ENCODE measurements around the gene CIB4. TPM values are rescaled to one million over a fixed set of nuclear protein-coding genes. Genes with fewer than 3 reads are reported as not detected.

CIB4 gene
- total RNA-seq, 2 donors from 2014 or later = 0.46 TPM; not detected in 1

DNA sequence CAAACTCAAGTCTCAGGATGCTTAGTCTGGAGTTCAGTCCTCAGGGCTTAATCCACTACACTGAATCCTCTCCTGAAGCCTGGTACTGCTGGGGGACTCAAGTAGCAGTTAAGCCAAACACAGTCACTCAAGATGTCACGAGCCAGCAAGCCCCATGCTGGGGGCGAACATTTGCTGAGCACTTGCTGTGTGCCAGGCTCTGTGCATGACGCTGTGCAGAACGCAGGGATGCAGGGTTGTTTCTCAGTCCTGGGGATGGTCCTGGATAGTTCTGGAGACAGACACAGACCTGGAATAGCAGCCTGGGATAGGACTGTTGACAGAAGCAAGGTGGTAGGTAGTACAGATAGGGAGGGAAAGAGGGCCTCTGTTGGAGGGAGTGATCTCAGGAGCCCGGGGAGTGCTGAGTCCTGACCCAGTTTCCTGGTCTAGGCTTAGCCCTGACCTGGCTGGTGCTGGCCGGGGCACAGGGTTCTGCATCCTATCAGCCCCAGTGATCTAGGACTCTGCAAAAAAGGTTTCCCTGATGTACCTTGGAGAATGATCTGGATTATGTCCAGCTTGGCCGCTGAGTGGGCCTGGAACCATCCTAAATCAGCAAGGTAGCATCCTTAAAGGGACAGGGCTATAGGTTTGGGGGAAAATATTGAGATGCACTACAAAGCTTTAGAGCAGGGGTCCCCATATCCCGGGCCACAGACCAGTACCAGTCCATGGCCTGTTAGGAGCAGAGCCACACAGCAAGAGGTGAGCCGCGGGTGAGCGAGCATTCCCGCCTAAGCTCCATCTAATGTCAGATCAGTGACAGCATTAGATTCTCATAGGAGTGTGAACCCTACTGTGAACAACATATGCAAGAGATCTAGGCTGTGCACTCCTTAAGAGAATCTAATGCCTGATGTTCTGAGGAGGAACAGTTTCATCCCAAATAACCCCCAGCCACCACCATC, 108.6 kb downstream of the CIB4 start:
- TF ChIP-seq POLR2A (IDR thresholded peaks at IDR 0.05) (no peak), POLR2AphosphoS5 (IDR thresholded peaks at IDR 0.05) (no peak)
- TF ChIP-seq, protein P1, sequence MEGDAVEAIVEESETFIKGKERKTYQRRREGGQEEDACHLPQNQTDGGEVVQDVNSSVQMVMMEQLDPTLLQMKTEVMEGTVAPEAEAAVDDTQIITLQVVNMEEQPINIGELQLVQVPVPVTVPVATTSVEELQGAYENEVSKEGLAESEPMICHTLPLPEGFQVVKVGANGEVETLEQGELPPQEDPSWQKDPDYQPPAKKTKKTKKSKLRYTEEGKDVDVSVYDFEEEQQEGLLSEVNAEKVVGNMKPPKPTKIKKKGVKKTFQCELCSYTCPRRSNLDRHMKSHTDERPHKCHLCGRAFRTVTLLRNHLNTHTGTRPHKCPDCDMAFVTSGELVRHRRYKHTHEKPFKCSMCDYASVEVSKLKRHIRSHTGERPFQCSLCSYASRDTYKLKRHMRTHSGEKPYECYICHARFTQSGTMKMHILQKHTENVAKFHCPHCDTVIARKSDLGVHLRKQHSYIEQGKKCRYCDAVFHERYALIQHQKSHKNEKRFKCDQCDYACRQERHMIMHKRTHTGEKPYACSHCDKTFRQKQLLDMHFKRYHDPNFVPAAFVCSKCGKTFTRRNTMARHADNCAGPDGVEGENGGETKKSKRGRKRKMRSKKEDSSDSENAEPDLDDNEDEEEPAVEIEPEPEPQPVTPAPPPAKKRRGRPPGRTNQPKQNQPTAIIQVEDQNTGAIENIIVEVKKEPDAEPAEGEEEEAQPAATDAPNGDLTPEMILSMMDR (IDR thresholded peaks at IDR 0.05) = no peak
- Histone ChIP-seq H3K9me3 (no peaks in the 10 kb centered on the region), H3K4me3 (no peak overlapping the region), H3K27ac (no peak overlapping the region), H3K36me3 (no peaks in the 10 kb centered on the region), H3K4me1 (replicated peaks) (no peaks in the 10 kb centered on the region), H3K27me3 (replicated peaks; ENCODE audit: insufficient read depth) (no peaks in the 10 kb centered on the region)
- no peak for DNase-seq (ENCODE audit: low spot score)
- WGBS = 89% methylated on average over 12 of the region's 12 CpGs
- intact Hi-C loops (cut with DNase I) = no loop called here

Small RNA genes lying within 50 kb of the gene (small RNA-seq; reads per million reads assigned to genes)
- 0 reads per million in 2 donors for gene AC015977.1

Other genes starting within 250 kb of the CIB4 start
- 1 to 10 TPM in 1 of 2 donors, not detected in 1; 3.8 TPM for gene DRC1, start 239.4 kb downstream of the CIB4 start, total RNA-seq
- gene OTOF, start 163.2 kb downstream of the CIB4 start, total RNA-seq = under 1 TPM in 1 of 2 donors, not detected in 1; 0.68 TPM
- 10 to 100 TPM; 11.1 to 14.5 TPM for gene KCNK3, start 51.4 kb upstream of the CIB4 start, total RNA-seq
- gene SLC35F6, start 122.9 kb upstream of the CIB4 start, total RNA-seq = 10 to 100 TPM; 56.6 to 58.6 TPM
- under 1 TPM; 0.23 to 0.68 TPM for gene CENPA, start 144.7 kb upstream of the CIB4 start, total RNA-seq
- 1 to 10 TPM in 1 of 2 donors, not detected in 1; 1.2 TPM for gene DPYSL5, start 206.8 kb upstream of the CIB4 start, total RNA-seq

Measured in prostate gland (tissue), 2 donors.